SK-N-SH (cell line): ENCODE measurements around the gene THBS1. TPM values are rescaled to one million over a fixed set of nuclear protein-coding genes. Genes with fewer than 3 reads are reported as not detected.
A peak's percentile ranks its signal among the peaks of the same experiment; 100 is the strongest.

Experiments
- CTCF ChIA-PET: fragments of 300-600, 350-600 bp; formaldehyde crosslinking; extraction: SDS; loops from one replicate; lab custom pipeline; 2021; lab: Yijun Ruan, JAX
- POLR2A ChIA-PET: fragments of 350-600 bp; sonication (Branson Sonifier 250); formaldehyde crosslinking; extraction: SDS; loops from one replicate; lab custom pipeline; 2020; ENCODE audit warnings: antibody characterized with exemption, inconsistent platforms; lab: Yijun Ruan, JAX
- DNase-seq: peaks from one replicate; pipeline ENCODE4 v3.0.0; 2012
- H2AFZ ChIP-seq: fragments of 200-600 bp; sonication (generic); 2 replicates; pipeline ENCODE4 v1.8.1; 2016; ENCODE audit warnings: antibody characterized with exemption, mild to moderate bottlenecking, low read depth
- H3F3A ChIP-seq: fragments of 200-600 bp; sonication (generic); replicated peaks from 2 replicates; pipeline ENCODE3; 2016; ENCODE audit warnings: antibody characterized with exemption, mild to moderate bottlenecking; ENCODE audit not compliant: insufficient read depth
- H3K27ac ChIP-seq, 2 experiments: fragments of 200-500 bp in 1 of 2; fragments of 200-600 bp in 1 of 2; sonication (Bioruptor generic) in 1 of 2; sonication (generic), shearing (Covaris generic) in 1 of 2; 2 replicates each; pipeline versions ENCODE4 v1.5.1 to v1.6.1; 2014 to 2016; ENCODE audit warnings: low read depth in 2 of 2, inconsistent platforms in 1 of 2, low read length in 1 of 2, mild to moderate bottlenecking in 1 of 2, mixed read lengths in 1 of 2
- H3K27me3 ChIP-seq: fragments of 200-600 bp; sonication (generic), shearing (Covaris generic); 2 replicates; pipeline ENCODE4 v1.6.1; 2016; ENCODE audit warnings: mixed run types; ENCODE audit not compliant: insufficient read depth
- H3K36me3 ChIP-seq, 2 experiments: fragments of 200-500 bp in 1 of 2; fragments of 200-600 bp in 1 of 2; sonication (Bioruptor generic) in 1 of 2; sonication (generic) in 1 of 2; replicated peaks in 1 of 2; 2 replicates each; pipeline versions ENCODE3 to v1.5.1; 2014 to 2016; ENCODE audit warnings: low read length in 1 of 2, mild to moderate bottlenecking in 1 of 2; ENCODE audit not compliant: insufficient read depth in 2 of 2, control insufficient read depth in 1 of 2
- H3K4me1 ChIP-seq, 2 experiments: fragments of 200-500 bp in 1 of 2; fragments of 200-600 bp in 1 of 2; sonication (Bioruptor generic) in 1 of 2; sonication (generic), shearing (Covaris generic) in 1 of 2; 2 replicates each; pipeline versions ENCODE4 v1.5.1 to v1.6.1; 2014 to 2016; ENCODE audit warnings: low read depth in 1 of 2, low read length in 1 of 2, mixed run types in 1 of 2; ENCODE audit not compliant: insufficient read depth in 2 of 2, control insufficient read depth in 1 of 2
- H3K4me2 ChIP-seq: fragments of 200-600 bp; sonication (generic), shearing (Covaris generic); 2 replicates; pipeline ENCODE4 v1.6.1; 2017; ENCODE audit warnings: mixed run types
- H3K4me3 ChIP-seq, 2 experiments: fragments of 200-500 bp in 1 of 2; fragments of 200-600 bp in 1 of 2; sonication (Bioruptor generic) in 1 of 2; sonication (generic), shearing (Covaris generic) in 1 of 2; 2 replicates each; pipeline versions ENCODE4 v1.5.1 to v1.8.1; 2014 to 2016; ENCODE audit warnings: low read depth in 2 of 2, inconsistent platforms in 1 of 2, low read length in 1 of 2, mild to moderate bottlenecking in 1 of 2, mixed read lengths in 1 of 2, moderate library complexity in 1 of 2
- H3K79me2 ChIP-seq: fragments of 200-600 bp; sonication (generic); 2 replicates; pipeline ENCODE4 v1.8.1; 2017; ENCODE audit warnings: mild to moderate bottlenecking; ENCODE audit not compliant: insufficient read depth
- H3K9ac ChIP-seq: fragments of 200-600 bp; sonication (generic); 2 replicates; pipeline ENCODE4 v1.6.1; 2017; ENCODE audit warnings: mixed run types
- H3K9me2 ChIP-seq: fragments of 200-600 bp; sonication (generic); 2 replicates; pipeline ENCODE4 v1.6.1; 2017; ENCODE audit warnings: mixed run types
- H3K9me3 ChIP-seq: fragments of 200-600 bp; sonication (generic); 2 replicates; pipeline ENCODE4 v1.6.1; 2017; ENCODE audit warnings: mixed run types, mild to moderate bottlenecking, moderate library complexity
- H4K20me1 ChIP-seq: fragments of 200-600 bp; sonication (generic); 2 replicates; pipeline ENCODE4 v1.6.1; 2017; ENCODE audit warnings: mild to moderate bottlenecking, mixed run types; ENCODE audit not compliant: insufficient read depth
- CHD2 ChIP-seq: fragments of 150-350 bp; IDR thresholded peaks from 2 replicates; pipeline ENCODE4 v1.6.1; 2018; ENCODE audit warnings: low read length; ENCODE audit not compliant: partially characterized antibody
- FOXM1 ChIP-seq: IDR thresholded peaks from 2 replicates; pipeline ENCODE4 v1.4.0; 2012; ENCODE audit warnings: low read depth, mild to moderate bottlenecking
- JUND ChIP-seq: IDR thresholded peaks from 2 replicates; pipeline ENCODE4 v1.4.0; 2012
- NFIC ChIP-seq: IDR thresholded peaks from 2 replicates; pipeline ENCODE4 v1.4.0; 2012; ENCODE audit warnings: borderline replicate concordance
- NRF1 ChIP-seq: IDR thresholded peaks from 2 replicates; pipeline ENCODE4 v1.6.1; 2012; ENCODE audit warnings: low read depth, mild to moderate bottlenecking, low read length
- POLR2AphosphoS5 ChIP-seq: IDR thresholded peaks from 2 replicates; pipeline ENCODE4 v1.6.1; 2012; ENCODE audit warnings: low read depth, low read length
- RXRA ChIP-seq: IDR thresholded peaks from 2 replicates; pipeline ENCODE4 v1.4.0; 2012; ENCODE audit warnings: low read depth, mild to moderate bottlenecking, borderline replicate concordance
- WGBS: methylation state at CpG from one replicate; pipeline ENCODE4 v1.1.6; 2017; ENCODE audit warnings: low lambda C conversion rate; 5-methylcytosine and 5-hydroxymethylcytosine counted together
- polyA plus RNA-seq, 3 experiments: library from polyadenylated mRNA; depleted of rRNA; stranded (reverse); fragments of >200 nt; gene quantifications; 2 replicates each; pipeline ENCODE4 v1.2.3, GENCODE V29; 2012
- TF ChIP-seq, protein P1 (sequence below): fragments of 200-600 bp; sonication (generic); IDR thresholded peaks from 2 replicates; pipeline ENCODE4 v1.6.1; 2017; ENCODE audit warnings: antibody characterized with exemption, mild to moderate bottlenecking, moderate library complexity
- TF ChIP-seq, protein P2 (sequence below): fragments of 150-350 bp; IDR thresholded peaks from 2 replicates; pipeline ENCODE4 v1.6.1; 2017; ENCODE audit warnings: antibody characterized with exemption, low read length, low read depth, borderline replicate concordance
- TF ChIP-seq, protein P3 (sequence below): IDR thresholded peaks from 2 replicates; pipeline ENCODE4 v1.4.0; 2012; ENCODE audit warnings: low read depth, borderline replicate concordance

The THBS1 gene
- polyA plus RNA-seq, 1 of the 3 experiments (the other 2 are of a cell fraction): 117 TPM

DNA sequence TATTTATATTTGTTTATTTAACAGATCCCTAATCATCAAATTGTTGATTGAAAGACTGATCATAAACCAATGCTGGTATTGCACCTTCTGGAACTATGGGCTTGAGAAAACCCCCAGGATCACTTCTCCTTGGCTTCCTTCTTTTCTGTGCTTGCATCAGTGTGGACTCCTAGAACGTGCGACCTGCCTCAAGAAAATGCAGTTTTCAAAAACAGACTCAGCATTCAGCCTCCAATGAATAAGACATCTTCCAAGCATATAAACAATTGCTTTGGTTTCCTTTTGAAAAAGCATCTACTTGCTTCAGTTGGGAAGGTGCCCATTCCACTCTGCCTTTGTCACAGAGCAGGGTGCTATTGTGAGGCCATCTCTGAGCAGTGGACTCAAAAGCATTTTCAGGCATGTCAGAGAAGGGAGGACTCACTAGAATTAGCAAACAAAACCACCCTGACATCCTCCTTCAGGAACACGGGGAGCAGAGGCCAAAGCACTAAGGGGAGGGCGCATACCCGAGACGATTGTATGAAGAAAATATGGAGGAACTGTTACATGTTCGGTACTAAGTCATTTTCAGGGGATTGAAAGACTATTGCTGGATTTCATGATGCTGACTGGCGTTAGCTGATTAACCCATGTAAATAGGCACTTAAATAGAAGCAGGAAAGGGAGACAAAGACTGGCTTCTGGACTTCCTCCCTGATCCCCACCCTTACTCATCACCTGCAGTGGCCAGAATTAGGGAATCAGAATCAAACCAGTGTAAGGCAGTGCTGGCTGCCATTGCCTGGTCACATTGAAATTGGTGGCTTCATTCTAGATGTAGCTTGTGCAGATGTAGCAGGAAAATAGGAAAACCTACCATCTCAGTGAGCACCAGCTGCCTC is 14.7 kb downstream of the THBS1 start:
- ChIA-PET POLR2A (no interaction called here), CTCF (no interaction called here)
- H3F3A ChIP-seq: peaks cover 99% of the 10 kb centered on the region
- peaks cover 66% of the 10 kb centered on the region for H4K20me1 ChIP-seq
- 0 out of 2 replicates have a peak overlapping the region, but pooled peaks have one; percentile 9 for H3K4me2 ChIP-seq
- 92% methylated on average over 8 of the region's 8 CpGs for WGBS
- no peak overlapping the region for H2AFZ ChIP-seq
- peaks cover 68 to 70% of the 10 kb centered on the region in 2 experiments for H3K36me3 ChIP-seq
- no peaks in the 10 kb centered on the region for H3K27me3 ChIP-seq
- no peaks in the 10 kb centered on the region for H3K9me3 ChIP-seq
- peak overlapping the region; percentile 4; the same call in 1 of the 2 replicates for H3K9ac ChIP-seq
- no peak for DNase-seq
- H3K4me1 ChIP-seq: peaks cover 0 to 7% of the 10 kb centered on the region in 2 experiments; a peak in 1 of 4 replicates
- H3K9me2 ChIP-seq: no peaks in the 10 kb centered on the region
- no peaks in the 10 kb centered on the region for H3K79me2 ChIP-seq
- TF ChIP-seq, protein P1, sequence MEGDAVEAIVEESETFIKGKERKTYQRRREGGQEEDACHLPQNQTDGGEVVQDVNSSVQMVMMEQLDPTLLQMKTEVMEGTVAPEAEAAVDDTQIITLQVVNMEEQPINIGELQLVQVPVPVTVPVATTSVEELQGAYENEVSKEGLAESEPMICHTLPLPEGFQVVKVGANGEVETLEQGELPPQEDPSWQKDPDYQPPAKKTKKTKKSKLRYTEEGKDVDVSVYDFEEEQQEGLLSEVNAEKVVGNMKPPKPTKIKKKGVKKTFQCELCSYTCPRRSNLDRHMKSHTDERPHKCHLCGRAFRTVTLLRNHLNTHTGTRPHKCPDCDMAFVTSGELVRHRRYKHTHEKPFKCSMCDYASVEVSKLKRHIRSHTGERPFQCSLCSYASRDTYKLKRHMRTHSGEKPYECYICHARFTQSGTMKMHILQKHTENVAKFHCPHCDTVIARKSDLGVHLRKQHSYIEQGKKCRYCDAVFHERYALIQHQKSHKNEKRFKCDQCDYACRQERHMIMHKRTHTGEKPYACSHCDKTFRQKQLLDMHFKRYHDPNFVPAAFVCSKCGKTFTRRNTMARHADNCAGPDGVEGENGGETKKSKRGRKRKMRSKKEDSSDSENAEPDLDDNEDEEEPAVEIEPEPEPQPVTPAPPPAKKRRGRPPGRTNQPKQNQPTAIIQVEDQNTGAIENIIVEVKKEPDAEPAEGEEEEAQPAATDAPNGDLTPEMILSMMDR: no peak
- TF ChIP-seq, protein P2, sequence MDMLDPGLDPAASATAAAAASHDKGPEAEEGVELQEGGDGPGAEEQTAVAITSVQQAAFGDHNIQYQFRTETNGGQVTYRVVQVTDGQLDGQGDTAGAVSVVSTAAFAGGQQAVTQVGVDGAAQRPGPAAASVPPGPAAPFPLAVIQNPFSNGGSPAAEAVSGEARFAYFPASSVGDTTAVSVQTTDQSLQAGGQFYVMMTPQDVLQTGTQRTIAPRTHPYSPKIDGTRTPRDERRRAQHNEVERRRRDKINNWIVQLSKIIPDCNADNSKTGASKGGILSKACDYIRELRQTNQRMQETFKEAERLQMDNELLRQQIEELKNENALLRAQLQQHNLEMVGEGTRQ: no peak
- TF ChIP-seq NRF1 (no peak), FOXM1 (no peak), POLR2AphosphoS5 (peak; percentile 57), NFIC (no peak), RXRA (no peak)
- H3K4me3 ChIP-seq: no peak overlapping the region
- peak overlapping the region in 1 of 2 experiments; percentile 60; a peak in 2 of 4 replicates for H3K27ac ChIP-seq

DNA sequence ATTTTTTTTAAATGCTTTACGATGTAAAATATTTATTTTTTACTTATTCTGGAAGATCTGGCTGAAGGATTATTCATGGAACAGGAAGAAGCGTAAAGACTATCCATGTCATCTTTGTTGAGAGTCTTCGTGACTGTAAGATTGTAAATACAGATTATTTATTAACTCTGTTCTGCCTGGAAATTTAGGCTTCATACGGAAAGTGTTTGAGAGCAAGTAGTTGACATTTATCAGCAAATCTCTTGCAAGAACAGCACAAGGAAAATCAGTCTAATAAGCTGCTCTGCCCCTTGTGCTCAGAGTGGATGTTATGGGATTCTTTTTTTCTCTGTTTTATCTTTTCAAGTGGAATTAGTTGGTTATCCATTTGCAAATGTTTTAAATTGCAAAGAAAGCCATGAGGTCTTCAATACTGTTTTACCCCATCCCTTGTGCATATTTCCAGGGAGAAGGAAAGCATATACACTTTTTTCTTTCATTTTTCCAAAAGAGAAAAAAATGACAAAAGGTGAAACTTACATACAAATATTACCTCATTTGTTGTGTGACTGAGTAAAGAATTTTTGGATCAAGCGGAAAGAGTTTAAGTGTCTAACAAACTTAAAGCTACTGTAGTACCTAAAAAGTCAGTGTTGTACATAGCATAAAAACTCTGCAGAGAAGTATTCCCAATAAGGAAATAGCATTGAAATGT is 15.6 kb downstream of the THBS1 start:
- Histone ChIP-seq H3K4me1 (peaks cover 0 to 7% of the 10 kb centered on the region in 2 experiments; a peak in 1 of 4 replicates), H3K36me3 (peaks cover 58 to 61% of the 10 kb centered on the region in 2 experiments), H3K9ac (peak overlapping the region; percentile 4; the same call in 1 of the 2 replicates), H3K9me2 (no peaks in the 10 kb centered on the region), H3K79me2 (no peaks in the 10 kb centered on the region), H3K27me3 (no peaks in the 10 kb centered on the region), H4K20me1 (peaks cover 57% of the 10 kb centered on the region), H3F3A (peaks cover 91% of the 10 kb centered on the region), H3K4me2 (no peak overlapping the region), H3K9me3 (no peaks in the 10 kb centered on the region), H3K4me3 (no peak overlapping the region), H2AFZ (no peak overlapping the region), H3K27ac (peak overlapping the region in 1 of 2 experiments; percentile 60; a peak in 2 of 4 replicates)
- ChIA-PET POLR2A (no interaction called here), CTCF (interaction anchor here (0.7 to 1.0 kb wide), 2 partner anchors 9 to 1045 kb away, joined by 4 read pairs; no protein-coding TSS in a partner anchor)
- 72% methylated on average over 5 of the region's 5 CpGs for WGBS
- DNase-seq: no peak
- TF ChIP-seq, protein P3, sequence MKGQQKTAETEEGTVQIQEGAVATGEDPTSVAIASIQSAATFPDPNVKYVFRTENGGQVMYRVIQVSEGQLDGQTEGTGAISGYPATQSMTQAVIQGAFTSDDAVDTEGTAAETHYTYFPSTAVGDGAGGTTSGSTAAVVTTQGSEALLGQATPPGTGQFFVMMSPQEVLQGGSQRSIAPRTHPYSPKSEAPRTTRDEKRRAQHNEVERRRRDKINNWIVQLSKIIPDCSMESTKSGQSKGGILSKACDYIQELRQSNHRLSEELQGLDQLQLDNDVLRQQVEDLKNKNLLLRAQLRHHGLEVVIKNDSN: no peak
- no peak for TF ChIP-seq CHD2
- TF ChIP-seq JUND: 0 out of 2 replicates have a peak, but pooled peaks have one; percentile 6
